MM.1S (cell line): ENCODE measurements around the gene CNRIP1.

Experiments used
- EZH2 ChIP-seq: fragments of 300-600 bp; sonication (generic); optimal IDR thresholded peaks from 2 replicates; pipeline ENCODE3; 2017; ENCODE audit warnings: low read depth, mild to moderate bottlenecking, antibody characterized with exemption, low read length, mixed read lengths
- EZH2phosphoT487 ChIP-seq: fragments of 300-600 bp; sonication (generic); IDR thresholded peaks from 2 replicates; pipeline ENCODE4 v1.6.1; 2018; ENCODE audit warnings: antibody characterized with exemption, low read length
- TF ChIP-seq, protein P1 (sequence below): fragments of 300-600 bp; sonication (generic); IDR thresholded peaks from 2 replicates; pipeline ENCODE4 v1.5.1; 2016; ENCODE audit warnings: antibody characterized with exemption, low read length, mixed read lengths

DNA sequence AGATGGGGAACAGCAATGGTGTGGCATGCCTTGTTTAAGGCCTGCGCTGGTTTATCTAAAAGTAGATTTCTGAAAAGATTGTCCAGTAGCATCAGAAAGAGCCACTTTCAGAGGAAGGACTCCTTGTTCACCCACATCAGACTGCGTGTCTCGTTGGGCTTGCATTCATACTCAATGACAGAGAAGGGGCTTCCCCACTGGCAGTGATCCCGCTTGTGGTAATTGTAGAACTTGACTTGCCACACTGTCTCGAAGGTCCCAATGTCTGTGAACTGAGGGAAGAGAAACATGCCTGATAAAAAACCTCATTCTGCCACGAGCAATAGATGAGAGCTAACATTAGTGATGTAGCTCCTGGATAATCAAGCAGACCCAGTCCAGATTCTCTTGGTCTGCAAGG lies 26.0 kb downstream of the CNRIP1 start:
- TF ChIP-seq, protein P1, sequence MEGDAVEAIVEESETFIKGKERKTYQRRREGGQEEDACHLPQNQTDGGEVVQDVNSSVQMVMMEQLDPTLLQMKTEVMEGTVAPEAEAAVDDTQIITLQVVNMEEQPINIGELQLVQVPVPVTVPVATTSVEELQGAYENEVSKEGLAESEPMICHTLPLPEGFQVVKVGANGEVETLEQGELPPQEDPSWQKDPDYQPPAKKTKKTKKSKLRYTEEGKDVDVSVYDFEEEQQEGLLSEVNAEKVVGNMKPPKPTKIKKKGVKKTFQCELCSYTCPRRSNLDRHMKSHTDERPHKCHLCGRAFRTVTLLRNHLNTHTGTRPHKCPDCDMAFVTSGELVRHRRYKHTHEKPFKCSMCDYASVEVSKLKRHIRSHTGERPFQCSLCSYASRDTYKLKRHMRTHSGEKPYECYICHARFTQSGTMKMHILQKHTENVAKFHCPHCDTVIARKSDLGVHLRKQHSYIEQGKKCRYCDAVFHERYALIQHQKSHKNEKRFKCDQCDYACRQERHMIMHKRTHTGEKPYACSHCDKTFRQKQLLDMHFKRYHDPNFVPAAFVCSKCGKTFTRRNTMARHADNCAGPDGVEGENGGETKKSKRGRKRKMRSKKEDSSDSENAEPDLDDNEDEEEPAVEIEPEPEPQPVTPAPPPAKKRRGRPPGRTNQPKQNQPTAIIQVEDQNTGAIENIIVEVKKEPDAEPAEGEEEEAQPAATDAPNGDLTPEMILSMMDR: no peak
- no peak for TF ChIP-seq EZH2phosphoT487
- TF ChIP-seq EZH2: no peak
